ENCODE results near the gene ABHD11. TPM values are rescaled to one million over a fixed set of nuclear protein-coding genes. Genes with fewer than 3 reads are reported as not detected.

ABHD11 gene
- total RNA-seq, 4 donors from 2014 or later, result 3.2 to 9.4 (median 7.6) TPM

GRCh38 chr7:73740212-73740611 lies 1.6 kb upstream of the ABHD11 start:
- H3K36me3 ChIP-seq, result no peaks in the 10 kb centered on the region
- TF ChIP-seq POLR2A (IDR thresholded peaks at IDR 0.05) (no peak), CTCF (IDR thresholded peaks at IDR 0.05 in 4 of 5, conservative IDR thresholded peaks at IDR 0.05 in 1 of 5) (no peak)
- intact Hi-C loops (cut with DNase I; ENCODE audit: low total_unique reads) (no loop called here), in situ Hi-C loops (cut with MboI; ENCODE audit: low sequenced_read_pairs in 4 of 4) (no loop called here)
- no peak for DNase-seq
- H3K27ac ChIP-seq, result peak overlapping the region in 1 of 4 donors; percentile 18
- no peaks in the 10 kb centered on the region for H3K27me3 ChIP-seq
- H3K9me3 ChIP-seq, result no peaks in the 10 kb centered on the region
- peaks cover 0 to 11% of the 10 kb centered on the region in 2 donors for H3K4me1 ChIP-seq
- no peak overlapping the region for H3K4me3 ChIP-seq
- no peak for ATAC-seq

- intact Hi-C loops (cut with DNase I; ENCODE audit: low total_unique reads) (loop anchor here (2.0 to 5.0 kb wide), 4 partner anchors 57 to 182 kb away; partner anchors contain the start of genes BCL7B, BUD23, DNAJC30 and METTL27), in situ Hi-C loops (cut with MboI; ENCODE audit: low sequenced_read_pairs in 4 of 4) (no loop called here)
- H3K36me3 ChIP-seq, result no peaks in the 10 kb centered on the region
- H3K4me3 ChIP-seq, result peak overlapping the region; percentile 71 to 98 (median 86)
- DNase-seq (no peak), ATAC-seq (no peak)
- H3K27me3 ChIP-seq, result no peaks in the 10 kb centered on the region
- TF ChIP-seq CTCF (IDR thresholded peaks at IDR 0.05 in 4 of 5, conservative IDR thresholded peaks at IDR 0.05 in 1 of 5) (no peak), POLR2A (IDR thresholded peaks at IDR 0.05) (no peak)
- H3K4me1 ChIP-seq, result peaks cover 0 to 11% of the 10 kb centered on the region in 2 donors
- H3K9me3 ChIP-seq, result no peaks in the 10 kb centered on the region
- peak overlapping the region; percentile 79 to 88 (median 85) for H3K27ac ChIP-seq
These were observed 775 bp upstream of the ABHD11 start for GRCh38 chr7:73739387-73739767.

- Histone ChIP-seq H3K4me1 (peaks cover 0 to 11% of the 10 kb centered on the region in 2 donors), H3K36me3 (no peaks in the 10 kb centered on the region), H3K4me3 (peak overlapping the region; percentile 71 to 98 (median 86)), H3K9me3 (no peaks in the 10 kb centered on the region), H3K27ac (peak overlapping the region; percentile 79 to 88 (median 85)), H3K27me3 (no peaks in the 10 kb centered on the region)
- intact Hi-C loops (cut with DNase I; ENCODE audit: low total_unique reads), result loop anchor here (1.0 to 5.0 kb wide), 5 partner anchors 19 to 181 kb away; partner anchors contain the start of genes BCL7B, BUD23, DNAJC30 and METTL27
- no peak for TF ChIP-seq POLR2A (IDR thresholded peaks at IDR 0.05)
- TF ChIP-seq CTCF (IDR thresholded peaks at IDR 0.05 in 4 of 5, conservative IDR thresholded peaks at IDR 0.05 in 1 of 5), result no peak
- DNase-seq, result peak in 1 of 2 donors; percentile 40
- ATAC-seq, result peak; percentile 17 to 32
- in situ Hi-C loops (cut with MboI; ENCODE audit: low sequenced_read_pairs in 4 of 4), result no loop called here
These were observed 386 bp downstream of the ABHD11 start for GRCh38 chr7:73738220-73738611.

- peak overlapping the region; percentile 71 to 98 (median 86) for H3K4me3 ChIP-seq
- H3K9me3 ChIP-seq, result no peaks in the 10 kb centered on the region
- intact Hi-C loops (cut with DNase I; ENCODE audit: low total_unique reads), result loop anchor here (1.0 to 5.0 kb wide), 5 partner anchors 18 to 180 kb away; partner anchors contain the start of genes BCL7B, BUD23, DNAJC30 and METTL27
- ATAC-seq (no peak), DNase-seq (no peak)
- peaks cover 0 to 11% of the 10 kb centered on the region in 2 donors for H3K4me1 ChIP-seq
- TF ChIP-seq POLR2A (IDR thresholded peaks at IDR 0.05) (no peak), CTCF (IDR thresholded peaks at IDR 0.05 in 4 of 5, conservative IDR thresholded peaks at IDR 0.05 in 1 of 5) (no peak)
- no peaks in the 10 kb centered on the region for H3K36me3 ChIP-seq
- H3K27me3 ChIP-seq, result no peaks in the 10 kb centered on the region
- in situ Hi-C loops (cut with MboI; ENCODE audit: low sequenced_read_pairs in 4 of 4), result no loop called here
- H3K27ac ChIP-seq, result peak overlapping the region; percentile 79 to 88 (median 85)
These were observed 947 bp downstream of the ABHD11 start for GRCh38 chr7:73737491-73738219.
